Suprapubic skin (tissue), 4 donors: ENCODE measurements around the gene NTSR1. TPM values are rescaled to one million over a fixed set of nuclear protein-coding genes. Genes with fewer than 3 reads are reported as not detected.

Experiments used
- DNase-seq, 2 donors: peaks; one replicate each; pipeline ENCODE4 v3.0.0-alpha.2; 2019; ENCODE audit warnings: low spot score in 2 of 2
- H3K27ac ChIP-seq: fragments of 200-600 bp; sonication (generic); one replicate; pipeline ENCODE4 v1.5.1; 2019
- H3K27me3 ChIP-seq: fragments of 200-600 bp; sonication (generic); one replicate; pipeline ENCODE4 v1.5.1; 2019
- H3K36me3 ChIP-seq: fragments of 200-600 bp; sonication (generic); one replicate; pipeline ENCODE4 v1.5.1; 2019
- H3K4me1 ChIP-seq: fragments of 200-600 bp; sonication (generic); one replicate; pipeline ENCODE4 v1.5.1; 2019
- H3K4me3 ChIP-seq: fragments of 200-600 bp; sonication (generic); one replicate; pipeline ENCODE4 v1.5.1; 2019; ENCODE audit warnings: mild to moderate bottlenecking
- H3K9me3 ChIP-seq: fragments of 200-600 bp; sonication (generic); one replicate; pipeline ENCODE4 v1.5.1; 2019
- CTCF ChIP-seq, 2 donors: fragments of 200-600 bp in 1 of 2; fragments of 450-650 bp in 1 of 2; sonication (generic) in 1 of 2; IDR thresholded peaks; one replicate each; pipeline ENCODE4 v1.5.1; 2016 to 2019; ENCODE audit warnings: antibody characterized with exemption in 2 of 2, mild to moderate bottlenecking in 1 of 2, moderate library complexity in 1 of 2
- EP300 ChIP-seq: sonication (generic); formaldehyde crosslinking; IDR thresholded peaks from one replicate; pipeline ENCODE4 v1.6.1; 2017; ENCODE audit warnings: antibody characterized with exemption
- POLR2A ChIP-seq, 2 donors: fragments of 450-650 bp; IDR thresholded peaks; one replicate each; pipeline ENCODE4 v1.6.1; 2017; ENCODE audit warnings: antibody characterized with exemption in 2 of 2, mild to moderate bottlenecking in 2 of 2, moderate library complexity in 2 of 2
- POLR2AphosphoS5 ChIP-seq, 3 donors: sonication (generic); formaldehyde crosslinking; IDR thresholded peaks; one replicate each; pipeline ENCODE4 v1.6.1; 2017; ENCODE audit warnings: antibody characterized with exemption in 3 of 3
- WGBS: methylation state at CpG from one replicate; pipeline ENCODE4 v1.1.5; 2018; 5-methylcytosine and 5-hydroxymethylcytosine counted together
- total RNA-seq, 4 donors: library from RNA; depleted of rRNA; stranded (reverse); fragments of >200 nt; gene quantifications; one replicate each; pipeline ENCODE4 v1.1.0, GENCODE V29; 2016

The NTSR1 gene
- total RNA-seq, 4 donors from 2014 or later: 0.16 to 0.55 TPM; not detected in 2

- peak in 1 of 2 donors; percentile 52 for DNase-seq
- 73% methylated on average over 26 of the region's 27 CpGs for WGBS
- no peaks in the 10 kb centered on the region for H3K36me3 ChIP-seq
- H3K27ac ChIP-seq: no peak overlapping the region
- no peaks in the 10 kb centered on the region for H3K9me3 ChIP-seq
- no peak overlapping the region for H3K4me3 ChIP-seq
- peaks cover 73% of the 10 kb centered on the region for H3K27me3 ChIP-seq
- TF ChIP-seq POLR2AphosphoS5 (IDR thresholded peaks at IDR 0.05): no peak
- TF ChIP-seq POLR2A (IDR thresholded peaks at IDR 0.05): no peak
- no peak for TF ChIP-seq CTCF (IDR thresholded peaks at IDR 0.05)
- TF ChIP-seq EP300: no peak
- no peaks in the 10 kb centered on the region for H3K4me1 ChIP-seq
These were observed 24.3 kb downstream of the NTSR1 start for GRCh38 chr20:62732842-62733525.

- H3K4me1 ChIP-seq: no peaks in the 10 kb centered on the region
These were observed 24.8 kb downstream of the NTSR1 start for GRCh38 chr20:62733526-62733842.

GRCh38 chr20:62733891-62734290, 25.3 kb downstream of the NTSR1 start:
- H3K4me3 ChIP-seq: no peak overlapping the region
- H3K9me3 ChIP-seq: no peaks in the 10 kb centered on the region
- no peak for DNase-seq
- TF ChIP-seq EP300: no peak
- TF ChIP-seq POLR2AphosphoS5 (IDR thresholded peaks at IDR 0.05): no peak
- no peak for TF ChIP-seq POLR2A (IDR thresholded peaks at IDR 0.05)
- TF ChIP-seq CTCF (IDR thresholded peaks at IDR 0.05): no peak
- WGBS: 75% methylated on average over 18 of the region's 18 CpGs
- no peaks in the 10 kb centered on the region for H3K4me1 ChIP-seq
- peaks cover 73% of the 10 kb centered on the region for H3K27me3 ChIP-seq
- no peaks in the 10 kb centered on the region for H3K36me3 ChIP-seq
- H3K27ac ChIP-seq: no peak overlapping the region

More at GRCh38 chr20:62733526-62733842, 24.8 kb downstream of the NTSR1 start:
- TF ChIP-seq POLR2AphosphoS5 (IDR thresholded peaks at IDR 0.05) (no peak), POLR2A (IDR thresholded peaks at IDR 0.05) (no peak), EP300 (no peak), CTCF (IDR thresholded peaks at IDR 0.05) (no peak)
- Histone ChIP-seq H3K27me3 (peaks cover 73% of the 10 kb centered on the region), H3K36me3 (no peaks in the 10 kb centered on the region), H3K27ac (no peak overlapping the region), H3K4me3 (no peak overlapping the region), H3K9me3 (no peaks in the 10 kb centered on the region)
- no peak for DNase-seq

- WGBS: 82% methylated on average over 11 of the region's 11 CpGs
- H3K27me3 ChIP-seq: peaks cover 73% of the 10 kb centered on the region
These were observed 25.7 kb downstream of the NTSR1 start for GRCh38 chr20:62734326-62734725.

GRCh38 chr20:62734881-62735280, 26.2 kb downstream of the NTSR1 start:
- H3K4me3 ChIP-seq: no peak overlapping the region
- H3K9me3 ChIP-seq: no peaks in the 10 kb centered on the region
- no peaks in the 10 kb centered on the region for H3K36me3 ChIP-seq
- H3K27me3 ChIP-seq: peaks cover 78% of the 10 kb centered on the region
- peaks cover 9% of the 10 kb centered on the region for H3K4me1 ChIP-seq
- H3K27ac ChIP-seq: no peak overlapping the region
- WGBS: 42% methylated on average over 4 of the region's 15 CpGs
- no peak for DNase-seq
- TF ChIP-seq EP300 (no peak), POLR2A (IDR thresholded peaks at IDR 0.05) (no peak), CTCF (IDR thresholded peaks at IDR 0.05) (no peak), POLR2AphosphoS5 (IDR thresholded peaks at IDR 0.05) (no peak)

More at GRCh38 chr20:62734326-62734725, 25.7 kb downstream of the NTSR1 start:
- no peak for DNase-seq
- TF ChIP-seq POLR2A (IDR thresholded peaks at IDR 0.05) (no peak), POLR2AphosphoS5 (IDR thresholded peaks at IDR 0.05) (no peak), EP300 (no peak), CTCF (IDR thresholded peaks at IDR 0.05) (no peak)
- Histone ChIP-seq H3K9me3 (no peaks in the 10 kb centered on the region), H3K4me1 (peaks cover 3% of the 10 kb centered on the region), H3K4me3 (no peak overlapping the region), H3K36me3 (no peaks in the 10 kb centered on the region), H3K27ac (no peak overlapping the region)
